Cardiac muscle cell (in vitro differentiated cells and primary cell): Measurements from ENCODE around the gene ARHGAP1. TPM values are rescaled to one million over a fixed set of nuclear protein-coding genes. Genes with fewer than 3 reads are reported as not detected.

Experiments used
- DNase-seq, 2 donors: peaks; one replicate each; pipeline versions ENCODE4 v3.0.0 to v3.0.0-alpha.2; 2010 to 2017; ENCODE audit warnings: low read depth in 1 of 2, low spot score in 1 of 2
- H3K27ac ChIP-seq: fragments of 200-600 bp; sonication (generic); 2 replicates; pipeline ENCODE4 v1.5.1; 2016
- H3K27me3 ChIP-seq: fragments of 200-600 bp; sonication (generic); 2 replicates; pipeline ENCODE4 v1.6.0; 2016; ENCODE audit warnings: control low read depth
- H3K36me3 ChIP-seq: fragments of 200-600 bp; sonication (generic); 2 replicates; pipeline ENCODE4 v1.5.1; 2016; ENCODE audit warnings: control low read depth
- H3K4me1 ChIP-seq: fragments of 200-600 bp; sonication (generic); 2 replicates; pipeline ENCODE4 v1.8.1; 2017; ENCODE audit warnings: low read depth, mild to moderate bottlenecking, mixed run types
- H3K4me3 ChIP-seq: fragments of 200-600 bp; sonication (generic); 2 replicates; pipeline ENCODE4 v1.5.1; 2016; ENCODE audit warnings: mild to moderate bottlenecking
- H3K9me3 ChIP-seq: fragments of 200-600 bp; sonication (generic); 2 replicates; pipeline ENCODE4 v1.5.1; 2017; ENCODE audit warnings: low read depth, mild to moderate bottlenecking, control low read depth
- CTCF ChIP-seq: IDR thresholded peaks from 2 replicates; pipeline ENCODE4 v1.5.1; 2012; ENCODE audit warnings: low read depth, mild to moderate bottlenecking, low read length
- polyA plus RNA-seq: library from polyadenylated mRNA; unstranded; fragments of >200 nt; fragmentation: Nextera tagmentation; extraction: Ambion mirVana; gene quantifications from 2 replicates; pipeline ENCODE4 v1.2.1, GENCODE V29; 2016
- total RNA-seq: library from RNA; depleted of rRNA; stranded (reverse); fragments of >200 nt; gene quantifications from 2 replicates; pipeline ENCODE4 v1.2.3, GENCODE V29; 2016

ARHGAP1 gene
- total and polyA plus RNA-seq, 2 experiments from 2014 or later, result 59.3 to 149 TPM

GRCh38 chr11:46667043-46667481 is 33.4 kb downstream of the ARHGAP1 start:
- no peak overlapping the region for H3K4me3 ChIP-seq
- H3K9me3 ChIP-seq, result no peaks in the 10 kb centered on the region
- H3K27me3 ChIP-seq, result no peaks in the 10 kb centered on the region
- no peak for TF ChIP-seq CTCF
- DNase-seq, result peak in 1 of 2 donors; percentile 59
- peaks cover 45% of the 10 kb centered on the region for H3K36me3 ChIP-seq
- H3K4me1 ChIP-seq, result peaks cover 9% of the 10 kb centered on the region
- H3K27ac ChIP-seq, result no peak overlapping the region

GRCh38 chr11:46666516-46666915 is 33.9 kb downstream of the ARHGAP1 start:
- Histone ChIP-seq H3K4me1 (peaks cover 9% of the 10 kb centered on the region), H3K36me3 (peaks cover 43% of the 10 kb centered on the region), H3K27me3 (no peaks in the 10 kb centered on the region), H3K27ac (no peak overlapping the region), H3K9me3 (no peaks in the 10 kb centered on the region), H3K4me3 (no peak overlapping the region)
- no peak for TF ChIP-seq CTCF
- no peak for DNase-seq

- no peak for TF ChIP-seq CTCF
- Histone ChIP-seq H3K27ac (no peak overlapping the region), H3K4me3 (no peak overlapping the region), H3K27me3 (no peaks in the 10 kb centered on the region), H3K36me3 (peaks cover 35% of the 10 kb centered on the region), H3K9me3 (no peaks in the 10 kb centered on the region), H3K4me1 (peaks cover 9% of the 10 kb centered on the region)
- DNase-seq, result no peak
These were observed 35.1 kb downstream of the ARHGAP1 start for GRCh38 chr11:46665356-46665755.

- Histone ChIP-seq H3K4me1 (peaks cover 8% of the 10 kb centered on the region), H3K36me3 (peaks cover 35% of the 10 kb centered on the region), H3K27ac (peak overlapping the region; percentile 85), H3K9me3 (no peaks in the 10 kb centered on the region), H3K27me3 (no peaks in the 10 kb centered on the region), H3K4me3 (no peak overlapping the region)
- no peak for TF ChIP-seq CTCF
- DNase-seq, result no peak
These were observed 35.8 kb downstream of the ARHGAP1 start for GRCh38 chr11:46664612-46665011.

GRCh38 chr11:46663277-46663940 is 37.0 kb downstream of the ARHGAP1 start:
- no peak overlapping the region for H3K4me3 ChIP-seq
- no peaks in the 10 kb centered on the region for H3K27me3 ChIP-seq
- H3K4me1 ChIP-seq, result peaks cover 4% of the 10 kb centered on the region
- no peak for TF ChIP-seq CTCF
- H3K36me3 ChIP-seq, result peaks cover 35% of the 10 kb centered on the region
- DNase-seq, result no peak
- H3K9me3 ChIP-seq, result no peaks in the 10 kb centered on the region
- no peak overlapping the region for H3K27ac ChIP-seq
